HUES6 (cell line): ENCODE results near the gene EPHA6.
"Not testable (repeated sequence)": the region's sequence is repeated elsewhere in the genome, so short reads cannot be mapped to it uniquely, and the experiment has no call there.

Experiments
- H3K27ac ChIP-seq: 2 replicates; pipeline ENCODE4 v1.7.0; 2013; ENCODE audit warnings: low read depth, mild to moderate bottlenecking, low read length, inconsistent platforms
- H3K27me3 ChIP-seq: 2 replicates; pipeline ENCODE4 v1.6.1; 2013; ENCODE audit warnings: low read length; ENCODE audit not compliant: control insufficient read depth, insufficient read depth
- H3K36me3 ChIP-seq: 2 replicates; pipeline ENCODE4 v1.6.1; 2013; ENCODE audit warnings: low read length; ENCODE audit not compliant: control insufficient read depth, insufficient read depth
- H3K4me1 ChIP-seq: 2 replicates; pipeline ENCODE4 v1.6.1; 2013; ENCODE audit warnings: low read length; ENCODE audit not compliant: control insufficient read depth, insufficient read depth
- H3K4me3 ChIP-seq: 2 replicates; pipeline ENCODE4 v1.5.1; 2013; ENCODE audit warnings: low read depth, low read length
- H3K9ac ChIP-seq: one replicate; pipeline ENCODE4 v1.6.1; 2013; ENCODE audit warnings: mild to moderate bottlenecking, low read length
- H3K9me3 ChIP-seq: 2 replicates; pipeline ENCODE4 v1.6.1; 2013; ENCODE audit warnings: low read depth, low read length; ENCODE audit not compliant: control insufficient read depth, insufficient read depth

The EPHA6 gene

GRCh38 chr3:97025612-97026011, 211.2 kb downstream of the EPHA6 start:
- H3K36me3 ChIP-seq, H3K4me1 ChIP-seq, H3K27me3 ChIP-seq, H3K4me3 ChIP-seq, H3K9ac ChIP-seq, H3K27ac ChIP-seq, H3K9me3 ChIP-seq: not testable (repeated sequence)

- Histone ChIP-seq H3K9ac (no peak overlapping the region), H3K27me3 (no peaks in the 10 kb centered on the region), H3K4me3 (no peak overlapping the region), H3K36me3 (no peaks in the 10 kb centered on the region), H3K27ac (no peak overlapping the region), H3K4me1 (no peaks in the 10 kb centered on the region), H3K9me3 (no peaks in the 10 kb centered on the region)
These were observed 215.6 kb downstream of the EPHA6 start for GRCh38 chr3:97029972-97030371.

GRCh38 chr3:97037294-97037943, 223.0 kb downstream of the EPHA6 start:
- Histone ChIP-seq H3K4me3 (no peak overlapping the region), H3K36me3 (no peaks in the 10 kb centered on the region), H3K4me1 (no peaks in the 10 kb centered on the region), H3K27ac (no peak overlapping the region), H3K9me3 (no peaks in the 10 kb centered on the region), H3K27me3 (no peaks in the 10 kb centered on the region), H3K9ac (no peak overlapping the region)

- Histone ChIP-seq H3K36me3 (no peaks in the 10 kb centered on the region), H3K4me3 (no peak overlapping the region), H3K27ac (no peak overlapping the region), H3K4me1 (no peaks in the 10 kb centered on the region), H3K9ac (no peak overlapping the region), H3K9me3 (no peaks in the 10 kb centered on the region), H3K27me3 (no peaks in the 10 kb centered on the region)
These were observed 229.0 kb downstream of the EPHA6 start for GRCh38 chr3:97043411-97043810.

- H3K27ac ChIP-seq: no peak overlapping the region
- H3K4me3 ChIP-seq: no peak overlapping the region
- no peak overlapping the region for H3K9ac ChIP-seq
- no peaks in the 10 kb centered on the region for H3K36me3 ChIP-seq
- H3K27me3 ChIP-seq: no peaks in the 10 kb centered on the region
- H3K9me3 ChIP-seq: no peaks in the 10 kb centered on the region
- no peaks in the 10 kb centered on the region for H3K4me1 ChIP-seq
These were observed 243.0 kb downstream of the EPHA6 start for GRCh38 chr3:97057365-97057764.

- no peaks in the 10 kb centered on the region for H3K9me3 ChIP-seq
- H3K27me3 ChIP-seq: no peaks in the 10 kb centered on the region
- H3K9ac ChIP-seq: no peak overlapping the region
- H3K4me3 ChIP-seq: no peak overlapping the region
- no peaks in the 10 kb centered on the region for H3K36me3 ChIP-seq
- no peak overlapping the region for H3K27ac ChIP-seq
- no peaks in the 10 kb centered on the region for H3K4me1 ChIP-seq
These were observed 244.8 kb downstream of the EPHA6 start for GRCh38 chr3:97059168-97059567.

GRCh38 chr3:97066531-97066930, 252.1 kb downstream of the EPHA6 start:
- H3K36me3 ChIP-seq: no peaks in the 10 kb centered on the region
- no peak overlapping the region for H3K9ac ChIP-seq
- H3K27ac ChIP-seq: no peak overlapping the region
- H3K4me3 ChIP-seq: no peak overlapping the region
- H3K4me1 ChIP-seq: no peaks in the 10 kb centered on the region
- no peaks in the 10 kb centered on the region for H3K9me3 ChIP-seq
- no peaks in the 10 kb centered on the region for H3K27me3 ChIP-seq

GRCh38 chr3:97070302-97070701, 255.9 kb downstream of the EPHA6 start:
- no peaks in the 10 kb centered on the region for H3K9me3 ChIP-seq
- H3K4me3 ChIP-seq: no peak overlapping the region
- no peaks in the 10 kb centered on the region for H3K4me1 ChIP-seq
- H3K36me3 ChIP-seq: no peaks in the 10 kb centered on the region
- H3K27ac ChIP-seq: no peak overlapping the region
- H3K9ac ChIP-seq: no peak overlapping the region
- no peaks in the 10 kb centered on the region for H3K27me3 ChIP-seq

- no peaks in the 10 kb centered on the region for H3K27me3 ChIP-seq
- no peaks in the 10 kb centered on the region for H3K9me3 ChIP-seq
- H3K9ac ChIP-seq: no peak overlapping the region
- H3K27ac ChIP-seq: no peak overlapping the region
- H3K36me3 ChIP-seq: no peaks in the 10 kb centered on the region
- no peaks in the 10 kb centered on the region for H3K4me1 ChIP-seq
- no peak overlapping the region for H3K4me3 ChIP-seq
These were observed 260.2 kb downstream of the EPHA6 start for GRCh38 chr3:97074546-97074945.

GRCh38 chr3:97076673-97077072, 262.3 kb downstream of the EPHA6 start:
- no peaks in the 10 kb centered on the region for H3K9me3 ChIP-seq
- H3K4me3 ChIP-seq: no peak overlapping the region
- no peaks in the 10 kb centered on the region for H3K36me3 ChIP-seq
- no peaks in the 10 kb centered on the region for H3K27me3 ChIP-seq
- H3K27ac ChIP-seq: no peak overlapping the region
- H3K4me1 ChIP-seq: no peaks in the 10 kb centered on the region
- H3K9ac ChIP-seq: no peak overlapping the region

GRCh38 chr3:97089621-97090020, 275.2 kb downstream of the EPHA6 start:
- H3K36me3 ChIP-seq: no peaks in the 10 kb centered on the region
- H3K9me3 ChIP-seq: no peaks in the 10 kb centered on the region
- no peak overlapping the region for H3K27ac ChIP-seq
- H3K9ac ChIP-seq: no peak overlapping the region
- H3K4me1 ChIP-seq: no peaks in the 10 kb centered on the region
- no peaks in the 10 kb centered on the region for H3K27me3 ChIP-seq
- H3K4me3 ChIP-seq: no peak overlapping the region

- no peak overlapping the region for H3K4me3 ChIP-seq
- peaks cover 4% of the 10 kb centered on the region; the same call in 1 of the 2 replicates for H3K4me1 ChIP-seq
- no peaks in the 10 kb centered on the region for H3K27me3 ChIP-seq
- H3K27ac ChIP-seq: no peak overlapping the region
- H3K9ac ChIP-seq: no peak overlapping the region
- no peaks in the 10 kb centered on the region for H3K9me3 ChIP-seq
- H3K36me3 ChIP-seq: no peaks in the 10 kb centered on the region
These were observed 288.2 kb downstream of the EPHA6 start for GRCh38 chr3:97102641-97103040.
